ENCODE results near the gene KDM4C.

DNA sequence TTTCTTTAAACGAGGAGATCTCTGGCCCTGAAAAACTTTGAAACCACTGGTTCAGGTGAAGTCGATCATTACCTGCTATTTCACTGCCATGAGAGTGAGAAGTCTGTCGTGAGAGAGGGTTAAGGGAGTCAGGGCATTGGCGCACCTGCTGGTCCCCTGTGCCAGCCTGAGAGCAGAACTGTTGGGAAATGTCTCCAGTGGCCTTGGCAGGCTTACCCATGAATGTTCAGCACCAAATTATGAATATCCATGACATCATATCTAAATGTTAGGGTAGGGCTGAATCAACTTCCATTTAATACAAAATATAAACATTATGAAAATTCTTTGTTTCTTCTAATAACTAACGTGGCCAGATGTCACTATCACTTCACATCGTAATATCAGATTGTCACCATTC, 379.3 kb downstream of the KDM4C start:
- no peak for TF ChIP-seq TEAD4 (IDR thresholded peaks at IDR 0.05)
- TF ChIP-seq FOXM1 (IDR thresholded peaks at IDR 0.05; ENCODE audit: borderline replicate concordance, low read depth), result no peak
- TF ChIP-seq ZBTB7A (IDR thresholded peaks at IDR 0.05; ENCODE audit: low read depth), result no peak
- TF ChIP-seq EGR1 (IDR thresholded peaks at IDR 0.05), result no peak
- TF ChIP-seq YY1 (IDR thresholded peaks at IDR 0.05; ENCODE audit: low read depth), result no peak
- TF ChIP-seq EP300 (IDR thresholded peaks at IDR 0.05; ENCODE audit: borderline replicate concordance), result no peak
- TF ChIP-seq TAF1 (IDR thresholded peaks at IDR 0.05; ENCODE audit: low read depth), result no peak
- no peak for TF ChIP-seq REST (IDR thresholded peaks at IDR 0.05; ENCODE audit: low read depth)
- no peak for TF ChIP-seq CREB1 (IDR thresholded peaks at IDR 0.05; ENCODE audit: low read depth)
- no peak for TF ChIP-seq RAD21 (IDR thresholded peaks at IDR 0.05; ENCODE audit: low read depth)
- TF ChIP-seq, protein P1, sequence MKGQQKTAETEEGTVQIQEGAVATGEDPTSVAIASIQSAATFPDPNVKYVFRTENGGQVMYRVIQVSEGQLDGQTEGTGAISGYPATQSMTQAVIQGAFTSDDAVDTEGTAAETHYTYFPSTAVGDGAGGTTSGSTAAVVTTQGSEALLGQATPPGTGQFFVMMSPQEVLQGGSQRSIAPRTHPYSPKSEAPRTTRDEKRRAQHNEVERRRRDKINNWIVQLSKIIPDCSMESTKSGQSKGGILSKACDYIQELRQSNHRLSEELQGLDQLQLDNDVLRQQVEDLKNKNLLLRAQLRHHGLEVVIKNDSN (IDR thresholded peaks at IDR 0.05), result no peak
- TF ChIP-seq CEBPB (IDR thresholded peaks at IDR 0.05), result no peak
- TF ChIP-seq NFIC (IDR thresholded peaks at IDR 0.05), result no peak
- no peak for TF ChIP-seq MAX (IDR thresholded peaks at IDR 0.05)
